GM19463 (cell line): Measurements from ENCODE around the gene MAK.
A peak's percentile ranks its signal among the peaks of the same experiment; 100 is the strongest.
"Not testable (repeated sequence)": the region's sequence is repeated elsewhere in the genome, so short reads cannot be mapped to it uniquely, and the experiment has no call there.

Source experiments
- ATAC-seq: cut with Tn5 transposase; IDR thresholded peaks from one replicate; pipeline ENCODE4 v1.9.1; 2021; ENCODE audit warnings: mild to moderate bottlenecking, moderate library complexity; ENCODE audit not compliant: unreplicated experiment

MAK gene, protein sequence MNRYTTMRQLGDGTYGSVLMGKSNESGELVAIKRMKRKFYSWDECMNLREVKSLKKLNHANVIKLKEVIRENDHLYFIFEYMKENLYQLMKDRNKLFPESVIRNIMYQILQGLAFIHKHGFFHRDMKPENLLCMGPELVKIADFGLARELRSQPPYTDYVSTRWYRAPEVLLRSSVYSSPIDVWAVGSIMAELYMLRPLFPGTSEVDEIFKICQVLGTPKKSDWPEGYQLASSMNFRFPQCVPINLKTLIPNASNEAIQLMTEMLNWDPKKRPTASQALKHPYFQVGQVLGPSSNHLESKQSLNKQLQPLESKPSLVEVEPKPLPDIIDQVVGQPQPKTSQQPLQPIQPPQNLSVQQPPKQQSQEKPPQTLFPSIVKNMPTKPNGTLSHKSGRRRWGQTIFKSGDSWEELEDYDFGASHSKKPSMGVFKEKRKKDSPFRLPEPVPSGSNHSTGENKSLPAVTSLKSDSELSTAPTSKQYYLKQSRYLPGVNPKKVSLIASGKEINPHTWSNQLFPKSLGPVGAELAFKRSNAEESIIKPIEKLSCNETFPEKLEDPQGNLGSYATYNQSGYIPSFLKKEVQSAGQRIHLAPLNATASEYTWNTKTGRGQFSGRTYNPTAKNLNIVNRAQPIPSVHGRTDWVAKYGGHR

DNA sequence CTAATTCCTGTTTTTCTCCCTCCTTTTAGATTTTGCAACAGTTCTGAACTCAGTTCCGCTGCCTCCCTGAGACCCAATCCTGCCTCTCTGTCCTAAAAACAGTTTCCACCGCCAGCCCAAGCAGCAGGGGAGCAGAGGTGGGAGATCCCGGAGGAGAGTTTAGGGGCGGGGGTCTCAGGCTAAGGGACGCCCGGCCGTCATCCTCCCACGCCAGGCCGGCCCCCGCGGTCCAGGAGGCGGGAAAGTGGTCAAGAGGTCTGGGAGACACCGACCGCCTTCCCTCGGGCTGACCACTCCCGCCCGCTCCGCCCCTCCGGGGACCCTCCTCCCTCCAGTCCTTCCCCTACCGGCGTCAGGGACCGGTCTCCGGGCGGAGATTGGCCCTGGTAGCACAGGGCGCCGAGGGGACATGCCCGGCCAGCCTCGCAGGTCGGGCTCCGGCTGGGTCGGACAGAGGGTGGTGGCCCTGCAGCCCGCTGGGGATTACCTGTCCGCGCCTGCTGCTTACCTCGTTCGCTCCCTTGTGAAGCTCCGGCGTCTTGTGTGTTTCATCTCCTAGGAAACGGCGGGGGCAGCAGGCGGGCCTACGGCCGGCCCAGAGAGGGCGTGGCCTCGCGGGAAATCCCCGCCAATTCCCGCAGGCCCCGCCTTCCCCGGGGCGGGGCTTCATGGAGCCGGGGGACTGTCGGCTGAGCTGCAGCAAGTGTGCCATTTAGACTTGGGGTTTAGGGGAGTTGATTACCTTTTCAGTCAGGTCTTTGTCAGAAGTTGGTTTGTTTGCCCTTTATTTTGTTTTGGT, at the start of gene MAK:
Gene MAK (minus strand): TSS at position 545 of the 799 bp plus-strand sequence. CDS start 7,891 bp downstream, outside the sequence.
- ATAC-seq: peak; percentile 71

DNA sequence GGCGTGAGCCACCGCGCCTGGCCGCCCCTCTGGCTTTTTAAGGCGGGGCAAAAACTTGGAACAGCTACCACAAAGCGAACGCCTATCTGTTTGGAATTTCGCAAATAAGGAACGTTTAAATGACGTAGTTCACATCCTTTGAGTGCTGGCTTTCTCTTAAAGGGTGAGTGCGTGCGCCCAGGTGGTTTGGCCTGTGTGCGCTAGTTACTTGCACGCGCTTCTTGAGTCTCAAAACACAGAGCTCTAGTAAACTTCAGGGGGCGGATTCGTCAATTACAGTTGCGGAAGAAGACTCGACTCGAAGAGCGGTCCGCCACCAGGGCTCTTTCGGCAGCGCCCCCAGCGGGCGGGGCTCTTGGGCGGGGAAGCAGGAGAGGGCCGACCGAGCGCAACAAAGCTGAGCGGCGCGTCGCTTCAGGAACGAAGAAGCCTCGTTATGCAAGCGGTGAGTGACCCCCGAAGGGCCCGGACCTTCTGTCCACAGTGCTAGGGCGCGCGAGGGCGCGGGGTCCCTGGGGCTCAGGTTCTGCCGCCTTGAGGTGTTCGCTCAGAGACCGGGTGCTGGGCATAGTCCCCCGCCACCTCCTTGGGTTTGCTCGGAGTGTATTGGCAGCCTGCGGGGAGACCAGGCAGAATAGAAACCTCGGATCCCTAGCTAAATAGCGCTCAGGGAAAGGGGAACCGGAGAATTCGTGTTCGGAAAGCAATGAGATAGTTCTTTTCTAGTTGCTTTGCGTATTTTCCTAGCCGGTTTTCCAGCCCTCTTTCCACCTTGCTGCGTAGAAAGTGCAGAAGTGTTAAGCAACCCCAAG, 48.6 kb upstream of the MAK start, which contains the start of gene SYCP2L:
Gene SYCP2L (plus strand): TSS at position 362 of the 812 bp plus-strand sequence. CDS start 75 bp downstream, at position 437.
- peak; percentile 66 for ATAC-seq

DNA sequence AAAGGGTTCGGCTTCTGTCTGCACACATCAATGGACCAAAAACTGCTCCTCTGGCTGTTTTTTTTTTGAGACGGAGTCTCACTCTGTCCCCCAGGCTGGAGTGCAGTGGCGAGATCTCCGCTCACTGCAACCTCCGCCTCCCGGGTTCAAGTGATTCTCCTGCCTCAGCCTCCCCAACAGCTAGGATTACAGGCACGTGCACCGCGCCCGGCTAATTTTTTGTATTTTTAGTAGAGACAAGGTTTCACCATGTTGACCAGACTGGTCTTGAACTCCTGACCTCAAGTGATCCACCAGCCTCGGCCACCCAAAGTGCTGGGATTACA, 48.0 kb upstream of the MAK start:
- ATAC-seq: not testable (repeated sequence)

DNA sequence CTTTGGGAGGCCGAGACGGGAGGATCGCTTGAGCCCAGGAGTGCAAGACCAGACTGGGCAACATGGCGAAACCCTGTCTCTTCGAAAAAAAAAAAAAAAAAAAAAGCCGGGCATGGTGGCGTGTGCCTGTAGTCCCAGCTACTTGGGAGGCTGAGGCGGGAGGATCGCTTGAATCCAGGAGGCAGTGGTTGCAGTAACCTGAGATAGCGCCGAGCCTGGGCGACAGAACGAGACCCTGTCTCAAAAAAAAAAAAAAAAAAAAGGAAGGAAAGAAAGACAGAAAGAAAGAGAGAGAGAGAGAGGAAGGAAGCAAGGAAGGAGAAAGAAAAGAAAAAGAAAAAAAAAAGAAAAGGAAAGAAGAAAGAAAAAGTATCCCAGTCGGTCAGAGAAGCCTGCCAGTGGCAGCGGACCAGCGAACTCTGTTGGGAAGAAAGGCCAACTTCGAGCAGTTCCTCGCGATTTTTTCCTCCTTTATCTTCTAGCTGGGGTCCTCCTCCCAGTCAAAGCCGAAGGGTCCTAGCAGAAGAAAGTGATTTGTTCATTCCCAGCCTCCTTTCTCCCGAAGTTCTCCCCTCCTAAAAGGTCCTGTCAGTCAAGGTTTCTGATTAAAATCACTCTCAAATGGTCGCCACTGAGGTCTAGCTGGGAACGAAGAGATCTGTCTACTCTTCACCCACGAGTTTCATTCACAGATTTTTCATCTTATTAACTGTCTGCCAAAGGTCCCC, 46.1 kb upstream of the MAK start:
- ATAC-seq: no peak

DNA sequence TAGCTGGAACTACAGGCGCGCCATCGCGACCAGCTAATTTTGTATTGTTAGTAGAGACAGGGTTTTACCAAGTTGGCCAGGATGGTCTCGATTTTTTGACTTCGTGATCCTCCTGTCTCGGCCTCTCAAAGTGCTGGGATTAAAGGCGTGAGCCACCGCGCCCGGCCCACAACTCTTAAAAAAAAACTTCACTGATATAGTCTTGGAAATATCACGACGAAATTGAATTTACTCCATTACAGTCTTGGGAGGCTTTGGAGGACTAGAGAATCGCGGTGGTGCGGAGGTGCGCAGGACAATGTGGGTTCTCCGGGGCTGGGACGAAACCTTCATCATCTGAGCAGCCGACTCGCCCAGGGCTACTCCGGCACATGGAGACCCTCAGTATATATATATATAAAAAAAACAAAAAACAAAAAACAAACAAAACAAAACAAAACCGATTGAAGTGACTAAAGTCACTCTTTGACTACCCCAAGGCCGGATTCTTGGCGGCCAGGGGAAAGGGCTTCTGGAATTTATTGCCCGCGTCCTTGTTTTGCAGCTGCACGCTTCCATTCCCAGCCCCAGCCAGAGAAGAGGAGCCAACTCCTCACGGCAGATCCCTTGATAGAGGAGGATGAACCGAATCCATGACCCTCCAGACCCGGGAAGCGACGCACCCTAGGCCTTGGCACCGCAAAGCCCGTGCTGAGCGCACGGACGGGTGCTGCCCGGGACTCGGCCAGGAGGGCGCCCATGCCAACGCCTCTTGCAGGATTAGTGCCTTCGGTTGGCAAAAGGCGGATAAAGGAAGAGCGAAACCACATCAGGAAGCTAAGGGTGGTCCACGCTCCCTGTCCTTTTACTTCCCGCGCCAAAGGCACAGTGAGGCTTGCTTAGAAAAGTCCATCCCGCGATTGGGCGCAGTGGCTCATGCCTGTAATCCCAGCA, 45.2 kb upstream of the MAK start:
- ATAC-seq: no peak

DNA sequence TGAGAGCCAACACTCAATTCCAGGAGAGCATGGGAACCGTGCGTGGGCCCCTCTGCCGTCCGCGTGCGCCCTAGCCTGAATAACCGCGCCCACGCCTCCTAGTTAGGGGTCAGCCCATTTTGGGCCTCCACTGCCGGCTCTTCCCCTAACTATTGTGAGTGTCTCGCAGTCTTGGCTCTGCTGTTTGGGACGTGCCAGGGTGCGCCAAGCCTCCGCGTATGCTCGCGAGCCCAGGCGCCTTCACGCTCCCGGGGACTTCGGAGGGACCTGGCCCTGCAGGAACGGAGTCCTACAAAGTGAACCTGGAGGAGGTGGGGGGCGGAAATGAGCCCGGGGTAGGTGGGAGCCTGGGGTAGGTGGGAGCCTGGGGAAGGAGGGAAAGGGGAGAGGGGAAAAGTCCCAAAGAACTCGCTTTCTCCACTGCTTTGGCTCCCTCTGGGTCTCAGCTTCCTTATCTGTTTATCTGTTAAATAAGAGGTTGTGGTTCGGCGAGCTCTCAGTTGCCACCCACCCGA, 44.4 kb upstream of the MAK start:
- ATAC-seq: no peak

DNA sequence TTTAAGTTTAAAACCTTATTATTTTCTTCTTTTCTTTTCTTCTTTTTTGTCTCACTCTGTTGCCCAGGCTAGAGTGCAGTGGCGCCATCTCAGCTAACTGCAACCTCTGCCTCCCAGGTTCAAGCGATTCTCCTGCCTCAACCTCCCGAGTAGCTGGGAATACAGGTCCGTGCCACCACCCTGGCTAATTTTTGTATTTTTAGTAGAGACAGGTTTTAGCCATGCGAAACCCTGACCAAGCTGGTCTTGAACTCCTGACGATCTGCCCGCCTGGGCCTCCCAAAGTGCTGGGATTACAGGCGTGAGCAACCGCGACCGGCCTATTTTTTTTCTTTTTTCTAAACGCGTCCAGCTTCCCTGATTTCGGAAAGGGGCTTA, 43.9 kb upstream of the MAK start:
- not testable (repeated sequence) for ATAC-seq

DNA sequence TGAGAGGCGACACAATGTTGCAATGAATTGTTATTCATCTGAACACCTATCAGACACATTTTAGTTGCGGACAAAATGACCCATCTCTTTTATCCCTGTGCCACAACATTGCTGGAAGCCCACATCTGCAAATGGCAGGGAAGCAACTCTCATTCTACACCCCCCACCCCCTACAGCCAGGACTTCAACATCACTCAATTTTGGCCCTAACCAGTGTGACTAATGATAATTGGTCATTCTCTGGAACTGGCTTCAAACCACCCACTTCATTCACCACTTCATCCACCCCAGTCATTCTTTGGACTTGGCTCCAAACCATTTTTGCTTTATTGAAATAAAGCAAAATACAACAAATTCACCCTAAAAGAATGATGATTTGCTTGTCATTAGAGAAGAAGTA, 42.0 kb upstream of the MAK start:
- no peak for ATAC-seq

DNA sequence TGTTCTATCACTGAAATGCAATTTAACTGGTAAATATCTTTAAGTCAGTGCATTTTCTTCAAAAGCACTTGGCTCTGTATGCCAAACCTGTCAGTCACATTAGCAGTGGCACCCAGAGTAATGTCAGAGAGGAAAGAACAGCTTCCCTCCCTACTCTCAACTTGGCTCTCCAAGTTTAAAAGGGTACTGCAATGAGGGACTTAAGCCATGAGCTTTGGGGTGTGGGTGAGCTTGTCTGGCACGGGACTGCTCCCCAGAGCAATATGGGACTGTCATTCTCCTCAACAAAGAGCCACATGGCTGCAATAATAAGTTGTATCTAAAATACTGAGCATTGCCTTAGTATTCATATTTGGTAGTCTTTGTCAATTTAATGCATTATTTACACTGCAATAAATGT, 39.5 kb upstream of the MAK start:
- no peak for ATAC-seq

DNA sequence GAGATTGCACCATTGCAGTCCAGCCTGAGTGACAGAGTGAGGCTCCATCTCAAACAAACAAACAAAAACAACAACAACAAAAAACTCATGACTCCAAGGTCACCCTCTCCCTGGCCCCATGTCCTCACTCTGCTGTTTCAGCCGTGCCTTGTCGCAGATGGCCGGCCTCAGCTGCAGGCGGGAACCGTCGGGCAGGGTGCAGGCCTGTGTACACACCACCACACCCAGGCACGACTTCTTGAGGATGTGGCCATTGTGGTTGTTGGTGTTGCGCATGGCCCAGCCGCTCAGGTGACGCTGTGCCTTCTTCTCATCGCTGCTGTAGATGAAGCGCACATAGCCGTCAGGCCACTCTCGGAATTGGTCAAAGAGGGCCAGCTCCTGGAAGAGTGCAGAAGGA, 38.7 kb upstream of the MAK start:
- no peak for ATAC-seq

DNA sequence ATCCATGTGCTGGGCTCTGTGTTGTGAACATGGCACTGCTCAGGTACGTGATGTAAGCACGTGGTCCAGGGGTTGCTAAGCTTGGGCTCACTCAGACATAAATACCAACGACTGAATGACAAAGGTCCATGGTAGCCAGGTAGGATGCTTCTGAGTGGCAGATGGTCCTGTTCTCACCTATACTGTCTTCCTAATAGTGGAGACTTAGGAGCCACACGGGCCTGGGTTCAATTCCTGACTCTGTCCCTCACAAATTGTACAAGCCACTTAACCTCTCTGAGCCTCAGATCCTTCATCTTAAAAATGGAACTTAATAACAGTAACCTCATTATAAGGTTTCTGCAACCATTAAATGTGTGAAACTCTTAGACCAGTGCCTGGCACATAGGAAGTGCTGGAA, 36.7 kb upstream of the MAK start:
- no peak for ATAC-seq

DNA sequence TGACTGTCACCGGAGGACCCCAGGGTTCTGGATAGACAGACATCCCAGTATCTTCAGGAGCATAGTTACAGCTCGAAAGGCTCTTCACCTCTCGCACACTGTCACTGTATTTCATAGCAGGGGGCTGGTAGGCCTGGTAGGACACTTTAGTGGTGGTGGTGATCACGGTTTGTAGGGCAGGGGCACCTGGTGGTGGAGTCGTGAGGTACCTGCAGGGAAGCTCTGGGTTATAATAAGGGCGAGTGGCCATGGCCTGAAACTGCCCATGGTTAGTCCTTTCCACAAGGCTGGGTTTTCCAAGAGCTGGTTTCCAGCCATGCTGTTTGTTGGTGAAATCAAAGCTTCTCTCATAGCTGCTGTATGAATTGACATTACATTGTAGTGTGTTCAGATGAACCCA, 35.9 kb upstream of the MAK start:
- ATAC-seq: no peak

DNA sequence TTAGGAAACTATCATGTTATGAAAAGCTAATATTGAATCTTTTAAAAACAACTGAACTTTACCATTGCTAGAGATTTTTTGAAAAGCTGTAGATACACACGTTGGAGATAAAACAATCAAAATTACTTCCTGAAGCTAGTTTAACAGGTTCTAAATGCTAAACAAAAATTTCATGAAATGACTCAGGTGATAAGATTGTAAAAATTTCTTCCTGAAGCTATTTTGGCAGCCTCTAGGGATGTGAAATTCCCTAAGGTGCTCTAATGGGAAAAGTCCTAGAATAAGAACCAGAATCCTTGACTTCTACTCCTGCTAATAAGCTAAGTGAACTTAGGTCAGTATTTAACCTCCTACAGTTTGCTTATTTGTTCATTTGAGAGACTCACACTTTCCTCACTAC, 35.0 kb upstream of the MAK start:
- no peak for ATAC-seq

DNA sequence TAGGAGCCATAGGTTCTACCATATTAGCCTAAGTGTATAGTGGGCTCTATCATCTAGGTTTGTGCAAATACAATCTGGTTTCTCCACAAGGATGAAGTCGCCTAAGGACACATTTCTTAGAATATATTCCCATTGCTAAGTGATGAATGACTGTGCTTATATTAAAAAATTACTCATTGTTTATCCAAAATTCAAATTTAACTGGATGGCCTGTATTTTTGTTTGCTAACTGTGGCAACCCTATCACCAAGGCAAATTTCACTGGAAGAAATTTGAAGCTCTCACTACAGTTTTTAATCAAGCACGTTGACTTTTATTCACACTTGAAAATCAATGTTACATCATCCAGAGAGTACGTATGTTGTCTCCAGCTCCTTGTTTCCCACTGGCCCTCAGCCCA, 29.6 kb upstream of the MAK start:
- ATAC-seq: no peak

DNA sequence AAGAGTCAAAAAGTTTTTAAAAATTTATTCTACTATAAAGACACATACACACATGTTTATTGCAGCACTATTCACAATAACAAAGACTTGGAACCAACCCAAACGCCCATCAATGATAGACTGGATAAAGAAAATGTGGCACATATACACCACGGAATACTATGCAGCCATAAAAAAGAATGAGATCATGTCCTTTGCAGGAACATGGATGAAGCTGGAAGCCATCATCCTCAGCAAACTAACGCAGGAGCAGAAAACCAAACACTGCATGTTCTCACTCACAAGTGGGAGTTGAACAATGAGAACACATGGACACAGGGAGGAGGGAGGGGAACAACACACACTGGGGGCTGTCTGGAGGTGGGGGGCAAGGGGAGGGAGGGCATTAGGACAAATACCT, 28.4 kb upstream of the MAK start:
- ATAC-seq: not testable (repeated sequence)

DNA sequence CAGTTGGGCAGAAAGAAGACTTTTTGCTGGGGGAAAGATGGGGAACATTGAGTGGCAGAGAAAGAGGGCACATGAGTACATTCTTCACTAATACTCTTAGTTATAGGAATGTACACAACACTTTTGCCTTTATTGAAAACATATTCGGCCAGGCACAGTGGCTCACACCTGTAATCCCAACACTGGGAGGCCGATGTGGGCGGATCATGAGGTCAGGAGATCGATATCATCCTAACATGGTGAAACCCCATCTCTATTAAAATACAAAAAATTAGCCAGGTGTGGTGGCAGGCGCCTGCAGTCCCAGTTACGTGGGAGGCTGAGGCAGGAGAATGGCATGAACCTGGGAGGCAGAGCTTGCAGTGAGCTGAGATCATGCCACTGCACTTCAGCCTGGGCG, 24.7 kb upstream of the MAK start:
- ATAC-seq: not testable (repeated sequence)

DNA sequence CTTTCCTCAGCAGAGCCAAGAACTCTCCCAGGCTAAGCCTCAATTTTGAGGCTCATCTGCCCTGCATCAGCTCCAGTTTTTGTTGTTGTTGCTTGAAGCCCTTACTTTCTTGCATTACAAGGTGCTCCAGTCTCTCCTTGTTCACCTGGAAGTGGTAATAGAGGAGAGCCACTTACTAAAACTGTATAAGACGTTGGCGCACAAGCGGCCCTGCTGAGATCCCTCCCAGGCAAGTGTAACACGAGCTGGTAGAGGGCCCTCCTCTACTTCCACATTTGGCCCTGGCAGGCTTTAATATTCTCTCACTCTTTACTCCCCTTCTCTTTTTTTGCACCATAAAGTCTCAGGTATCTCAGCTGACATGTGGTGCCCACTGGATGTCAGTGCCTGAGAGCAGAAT, 24.0 kb upstream of the MAK start:
- ATAC-seq: no peak

DNA sequence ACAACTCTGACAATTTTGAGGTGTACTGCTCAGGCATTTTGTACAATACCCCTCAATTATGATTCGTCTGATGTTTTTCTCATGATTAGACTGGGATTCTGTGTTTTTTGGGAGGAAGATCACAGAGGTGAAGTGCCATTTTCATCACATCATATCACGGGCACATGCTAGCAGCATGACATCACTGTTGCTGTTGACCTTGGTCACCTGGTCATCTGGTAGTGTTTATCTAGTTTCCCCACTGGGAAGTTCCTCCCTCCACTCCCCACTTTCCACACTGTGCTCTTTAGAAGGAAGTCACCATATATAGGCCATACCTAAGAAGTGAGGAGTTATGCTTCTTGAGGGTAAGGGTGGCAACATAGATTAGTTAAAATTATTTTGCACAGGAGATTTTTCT, 22.7 kb upstream of the MAK start:
- no peak for ATAC-seq

DNA sequence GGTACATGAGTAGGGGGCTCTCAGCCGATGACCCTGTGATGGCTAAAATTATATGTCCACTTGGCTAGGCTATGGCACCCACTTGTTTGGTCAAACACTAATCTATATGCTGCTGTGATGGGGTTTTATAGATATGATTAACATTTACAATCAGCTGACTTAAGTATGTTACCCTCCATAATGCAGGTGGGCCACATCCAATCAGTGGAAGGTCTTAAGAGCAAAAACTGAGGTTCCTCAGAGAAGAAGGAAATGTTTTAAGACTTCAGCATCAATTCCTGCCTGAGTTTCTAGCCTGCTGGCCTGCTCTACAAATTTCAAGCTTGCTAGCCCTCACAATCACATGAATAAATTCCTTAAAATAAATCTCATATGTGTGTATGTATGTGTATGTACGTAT, 18.9 kb upstream of the MAK start:
- ATAC-seq: no peak
